Measurements from ENCODE around the gene SERPINB11.

Gene SERPINB11

GRCh38 chr18:63697097-63697660 lies 5.6 kb upstream of the SERPINB11 start:
- Mint-ChIP-seq H3K27ac (no peak overlapping the region), H3K9me3 (peaks cover 21% of the 10 kb centered on the region), H3K27me3 (peaks cover 6% of the 10 kb centered on the region), H3K4me3 (no peak overlapping the region), H3K36me3 (ENCODE audit: low read depth) (no peaks in the 10 kb centered on the region), H3K4me1 (ENCODE audit: low read depth) (no peaks in the 10 kb centered on the region)
- intact Hi-C loops (cut with micrococcal nuclease) = no loop called here

GRCh38 chr18:63700501-63700900 lies 2.3 kb upstream of the SERPINB11 start:
- intact Hi-C loops (cut with micrococcal nuclease) = no loop called here
- Mint-ChIP-seq H3K27me3 (peaks cover 4% of the 10 kb centered on the region), H3K4me3 (no peak overlapping the region), H3K9me3 (no peaks in the 10 kb centered on the region), H3K27ac (no peak overlapping the region), H3K4me1 (ENCODE audit: low read depth) (no peaks in the 10 kb centered on the region), H3K36me3 (ENCODE audit: low read depth) (no peaks in the 10 kb centered on the region)

GRCh38 chr18:63701952-63702351 lies 808 bp upstream of the SERPINB11 start:
- Mint-ChIP-seq H3K36me3 (ENCODE audit: low read depth) (no peaks in the 10 kb centered on the region), H3K27me3 (no peaks in the 10 kb centered on the region), H3K4me1 (ENCODE audit: low read depth) (no peaks in the 10 kb centered on the region), H3K27ac (no peak overlapping the region), H3K9me3 (no peaks in the 10 kb centered on the region), H3K4me3 (no peak overlapping the region)
- intact Hi-C loops (cut with micrococcal nuclease) = no loop called here

- H3K9me3 Mint-ChIP-seq = no peaks in the 10 kb centered on the region
- no peak overlapping the region for H3K27ac Mint-ChIP-seq
- intact Hi-C loops (cut with micrococcal nuclease) = no loop called here
- H3K27me3 Mint-ChIP-seq = no peaks in the 10 kb centered on the region
- H3K4me3 Mint-ChIP-seq = no peak overlapping the region
- H3K4me1 Mint-ChIP-seq (ENCODE audit: low read depth) = no peaks in the 10 kb centered on the region
- H3K36me3 Mint-ChIP-seq (ENCODE audit: low read depth) = no peaks in the 10 kb centered on the region
Measured at GRCh38 chr18:63705401-63705800, 2.6 kb downstream of the SERPINB11 start.

GRCh38 chr18:63707816-63708215 lies 5.1 kb downstream of the SERPINB11 start:
- Mint-ChIP-seq H3K4me1 (ENCODE audit: low read depth) (no peaks in the 10 kb centered on the region), H3K27me3 (no peaks in the 10 kb centered on the region), H3K9me3 (no peaks in the 10 kb centered on the region), H3K36me3 (ENCODE audit: low read depth) (no peaks in the 10 kb centered on the region), H3K27ac (no peak overlapping the region), H3K4me3 (no peak overlapping the region)
- intact Hi-C loops (cut with micrococcal nuclease) = no loop called here

- H3K9me3 Mint-ChIP-seq = peaks cover 7% of the 10 kb centered on the region
- intact Hi-C loops (cut with micrococcal nuclease) = no loop called here
- no peaks in the 10 kb centered on the region for H3K36me3 Mint-ChIP-seq (ENCODE audit: low read depth)
- H3K27ac Mint-ChIP-seq = no peak overlapping the region
- no peaks in the 10 kb centered on the region for H3K27me3 Mint-ChIP-seq
- H3K4me1 Mint-ChIP-seq (ENCODE audit: low read depth) = no peaks in the 10 kb centered on the region
- no peak overlapping the region for H3K4me3 Mint-ChIP-seq
Measured at GRCh38 chr18:63708650-63709049, 5.9 kb downstream of the SERPINB11 start.

GRCh38 chr18:63725682-63726480 lies 23.1 kb downstream of the SERPINB11 start:
- no peak overlapping the region for H3K27ac Mint-ChIP-seq
- intact Hi-C loops (cut with micrococcal nuclease) = no loop called here
- no peaks in the 10 kb centered on the region for H3K36me3 Mint-ChIP-seq (ENCODE audit: low read depth)
- peaks cover 10% of the 10 kb centered on the region for H3K9me3 Mint-ChIP-seq
- no peaks in the 10 kb centered on the region for H3K4me1 Mint-ChIP-seq (ENCODE audit: low read depth)
- no peak overlapping the region for H3K4me3 Mint-ChIP-seq
- no peaks in the 10 kb centered on the region for H3K27me3 Mint-ChIP-seq

GRCh38 chr18:63730773-63731172 lies 28.0 kb downstream of the SERPINB11 start:
- intact Hi-C loops (cut with micrococcal nuclease) = no loop called here
- Mint-ChIP-seq H3K4me1 (ENCODE audit: low read depth) (no peaks in the 10 kb centered on the region), H3K9me3 (no peaks in the 10 kb centered on the region), H3K27me3 (peaks cover 9% of the 10 kb centered on the region), H3K36me3 (ENCODE audit: low read depth) (no peaks in the 10 kb centered on the region), H3K27ac (no peak overlapping the region), H3K4me3 (no peak overlapping the region)

- intact Hi-C loops (cut with micrococcal nuclease) = no loop called here
- no peak overlapping the region for H3K4me3 Mint-ChIP-seq
- H3K4me1 Mint-ChIP-seq (ENCODE audit: low read depth) = no peaks in the 10 kb centered on the region
- no peaks in the 10 kb centered on the region for H3K36me3 Mint-ChIP-seq (ENCODE audit: low read depth)
- H3K27ac Mint-ChIP-seq = no peak overlapping the region
- H3K9me3 Mint-ChIP-seq = no peaks in the 10 kb centered on the region
- H3K27me3 Mint-ChIP-seq = peaks cover 10% of the 10 kb centered on the region
Measured at GRCh38 chr18:63731215-63731614, 28.5 kb downstream of the SERPINB11 start.

GRCh38 chr18:63736876-63737275 lies 34.1 kb downstream of the SERPINB11 start:
- Mint-ChIP-seq H3K27ac (no peak overlapping the region), H3K4me3 (no peak overlapping the region), H3K4me1 (ENCODE audit: low read depth) (no peaks in the 10 kb centered on the region), H3K9me3 (no peaks in the 10 kb centered on the region), H3K36me3 (ENCODE audit: low read depth) (no peaks in the 10 kb centered on the region), H3K27me3 (peaks cover 12% of the 10 kb centered on the region)
- intact Hi-C loops (cut with micrococcal nuclease) = no loop called here

GRCh38 chr18:63741769-63742168 lies 39.0 kb downstream of the SERPINB11 start:
- H3K36me3 Mint-ChIP-seq (ENCODE audit: low read depth) = no peaks in the 10 kb centered on the region
- no peaks in the 10 kb centered on the region for H3K9me3 Mint-ChIP-seq
- H3K27me3 Mint-ChIP-seq = peaks cover 4% of the 10 kb centered on the region
- H3K4me3 Mint-ChIP-seq = no peak overlapping the region
- no peak overlapping the region for H3K27ac Mint-ChIP-seq
- intact Hi-C loops (cut with micrococcal nuclease) = loop anchor here (10.0 kb wide), 1 partner anchor 227 kb away; no protein-coding TSS in a partner anchor
- no peaks in the 10 kb centered on the region for H3K4me1 Mint-ChIP-seq (ENCODE audit: low read depth)

- H3K4me3 Mint-ChIP-seq = no peak overlapping the region
- H3K9me3 Mint-ChIP-seq = no peaks in the 10 kb centered on the region
- peaks cover 4% of the 10 kb centered on the region for H3K27me3 Mint-ChIP-seq
- H3K4me1 Mint-ChIP-seq (ENCODE audit: low read depth) = no peaks in the 10 kb centered on the region
- H3K27ac Mint-ChIP-seq = no peak overlapping the region
- H3K36me3 Mint-ChIP-seq (ENCODE audit: low read depth) = no peaks in the 10 kb centered on the region
- intact Hi-C loops (cut with micrococcal nuclease) = loop anchor here (10.0 kb wide), 1 partner anchor 232 kb away; no protein-coding TSS in a partner anchor
Measured at GRCh38 chr18:63747006-63747405, 44.2 kb downstream of the SERPINB11 start.

GRCh38 chr18:63749489-63749888 lies 46.7 kb downstream of the SERPINB11 start:
- Mint-ChIP-seq H3K27me3 (peaks cover 5% of the 10 kb centered on the region), H3K9me3 (no peaks in the 10 kb centered on the region), H3K4me3 (no peak overlapping the region), H3K27ac (no peak overlapping the region), H3K36me3 (ENCODE audit: low read depth) (no peaks in the 10 kb centered on the region), H3K4me1 (ENCODE audit: low read depth) (no peaks in the 10 kb centered on the region)
- intact Hi-C loops (cut with micrococcal nuclease) = loop anchor here (10.0 kb wide), 1 partner anchor 235 kb away; no protein-coding TSS in a partner anchor

- no peaks in the 10 kb centered on the region for H3K4me1 Mint-ChIP-seq (ENCODE audit: low read depth)
- peaks cover 5% of the 10 kb centered on the region for H3K27me3 Mint-ChIP-seq
- H3K4me3 Mint-ChIP-seq = no peak overlapping the region
- intact Hi-C loops (cut with micrococcal nuclease) = no loop called here
- no peaks in the 10 kb centered on the region for H3K9me3 Mint-ChIP-seq
- no peaks in the 10 kb centered on the region for H3K36me3 Mint-ChIP-seq (ENCODE audit: low read depth)
- H3K27ac Mint-ChIP-seq = no peak overlapping the region
Measured at GRCh38 chr18:63752636-63753035, 49.9 kb downstream of the SERPINB11 start.
